SK-N-SH treated with all-trans-retinoic acid at 6 μM for 48 hours (cell line): ENCODE data around the gene RIC8A.

Experiments used
- ATAC-seq: fragments of 200-7000 bp; cut with Tn5 transposase; 3 replicates; pipeline ENCODE4 v1.9.1; 2020; ENCODE audit warnings: mild to moderate bottlenecking, moderate library complexity
- BACH2 ChIP-seq: fragments of 250-450 bp; sonication (Bioruptor Pico); IDR thresholded peaks from 2 replicates; pipeline ENCODE4 v1.9.0; 2021; ENCODE audit warnings: mild to moderate bottlenecking, borderline replicate concordance
- CSDC2 ChIP-seq: fragments of 250-450 bp; sonication (Bioruptor Pico); IDR thresholded peaks from 2 replicates; pipeline ENCODE4 v1.5.0; 2020; ENCODE audit warnings: mild to moderate bottlenecking, moderate library complexity
- CSRNP3 ChIP-seq: fragments of 250-450 bp; sonication (Bioruptor Pico); IDR thresholded peaks from 2 replicates; pipeline ENCODE4 v1.5.1; 2021; ENCODE audit warnings: mild to moderate bottlenecking, moderate library complexity
- ESRRG ChIP-seq: fragments of 250-450 bp; sonication (Bioruptor Pico); IDR thresholded peaks from 2 replicates; pipeline ENCODE4 v1.6.1; 2021; ENCODE audit warnings: mild to moderate bottlenecking
- GLIS3 ChIP-seq: fragments of 250-450 bp; sonication (Bioruptor Pico); IDR thresholded peaks from 2 replicates; pipeline ENCODE4 v1.5.0; 2020; ENCODE audit warnings: mild to moderate bottlenecking, moderate library complexity
- ISL1 ChIP-seq: fragments of 250-450 bp; sonication (Bioruptor Pico); IDR thresholded peaks from 2 replicates; pipeline ENCODE4 v2.1.2; 2022; ENCODE audit warnings: mild to moderate bottlenecking, moderate library complexity
- OSR1 ChIP-seq: fragments of 250-450 bp; sonication (Bioruptor Pico); IDR thresholded peaks from 2 replicates; pipeline ENCODE4 v1.8.0; 2022; ENCODE audit warnings: moderate library complexity, mild to moderate bottlenecking, inconsistent platforms
- PATZ1 ChIP-seq: fragments of 250-450 bp; sonication (Bioruptor Pico); IDR thresholded peaks from 2 replicates; pipeline ENCODE4 v1.8.0; 2020; ENCODE audit warnings: mild to moderate bottlenecking, moderate library complexity, borderline replicate concordance
- POU6F1 ChIP-seq: fragments of 250-450 bp; sonication (Bioruptor Pico); IDR thresholded peaks from 2 replicates; pipeline ENCODE4 v1.8.0; 2021; ENCODE audit warnings: low read depth, mild to moderate bottlenecking, moderate library complexity, borderline replicate concordance
- PPARA ChIP-seq: fragments of 250-450 bp; sonication (Bioruptor Pico); IDR thresholded peaks from 2 replicates; pipeline ENCODE4 v1.5.0; 2020; ENCODE audit warnings: mild to moderate bottlenecking, borderline replicate concordance
- RARB ChIP-seq: fragments of 250-450 bp; sonication (Bioruptor Pico); IDR thresholded peaks from 2 replicates; pipeline ENCODE4 v1.8.0; 2021; ENCODE audit warnings: mild to moderate bottlenecking, moderate library complexity
- TCF4 ChIP-seq: fragments of 250-450 bp; sonication (Bioruptor Pico); IDR thresholded peaks from 2 replicates; pipeline ENCODE4 v1.8.0; 2021; ENCODE audit warnings: mild to moderate bottlenecking, moderate library complexity, borderline replicate concordance
- TOX ChIP-seq: fragments of 250-450 bp; sonication (Bioruptor Pico); IDR thresholded peaks from 2 replicates; pipeline ENCODE4 v1.8.0; 2021; ENCODE audit warnings: mild to moderate bottlenecking, moderate library complexity, borderline replicate concordance
- ZC3H10 ChIP-seq: fragments of 250-450 bp; sonication (Bioruptor Pico); IDR thresholded peaks from 2 replicates; pipeline ENCODE4 v1.5.1; 2021; ENCODE audit warnings: mild to moderate bottlenecking, moderate library complexity
- ZFP3 ChIP-seq: fragments of 250-450 bp; sonication (Bioruptor Pico); IDR thresholded peaks from 2 replicates; pipeline ENCODE4 v1.5.0; 2020; ENCODE audit warnings: mild to moderate bottlenecking, moderate library complexity
- ZFP30 ChIP-seq: fragments of 450-650 bp; formaldehyde crosslinking; IDR thresholded peaks from 2 replicates; pipeline ENCODE4 v1.5.0; 2022; ENCODE audit warnings: mild to moderate bottlenecking, moderate library complexity
- ZNF565 ChIP-seq: fragments of 450-650 bp; formaldehyde crosslinking; conservative IDR thresholded peaks from 2 replicates; pipeline ENCODE4 v1.5.0; 2020; ENCODE audit warnings: low read depth, mild to moderate bottlenecking, moderate library complexity
- ZNF70 ChIP-seq: fragments of 450-650 bp; formaldehyde crosslinking; IDR thresholded peaks from 2 replicates; pipeline ENCODE4 v1.5.0; 2020; ENCODE audit warnings: mild to moderate bottlenecking, moderate library complexity
- ZNF8 ChIP-seq: fragments of 450-650 bp; formaldehyde crosslinking; IDR thresholded peaks from 2 replicates; pipeline ENCODE4 v1.5.0; 2020; ENCODE audit warnings: mild to moderate bottlenecking, moderate library complexity

Gene RIC8A

GRCh38 chr11:252666-253065, 45.2 kb downstream of the RIC8A start:
- TF ChIP-seq BACH2 (no peak), ZNF70 (CRISPR knock-in tag) (no peak), TCF4 (CRISPR knock-in tag) (no peak)
- ATAC-seq = no peak

GRCh38 chr11:253160-253885, 45.8 kb downstream of the RIC8A start:
- ATAC-seq = no peak; the same call in 2 of the 3 replicates
- TF ChIP-seq PPARA (CRISPR knock-in tag) (no peak), PATZ1 (CRISPR knock-in tag) (no peak)
- TF ChIP-seq, all 23 proteins: peak for 0

- ATAC-seq = no peak; the same call in 2 of the 3 replicates
- TF ChIP-seq ZFP30 (CRISPR knock-in tag) (no peak), RARB (no peak), CSDC2 (CRISPR knock-in tag) (no peak), POU6F1 (no peak)
Observed at GRCh38 chr11:253886-254270, 46.4 kb downstream of the RIC8A start.

- no peak for TF ChIP-seq ZNF70 (CRISPR knock-in tag)
- no peak for TF ChIP-seq CSRNP3 (CRISPR knock-in tag)
- TF ChIP-seq ZNF8 (CRISPR knock-in tag) = no peak
- TF ChIP-seq ZC3H10 = no peak
- TF ChIP-seq TOX (CRISPR knock-in tag) = no peak
- no peak for TF ChIP-seq RARB
- no peak for TF ChIP-seq ESRRG (CRISPR knock-in tag)
- TF ChIP-seq ZNF565 (CRISPR knock-in tag) = no peak
- no peak for TF ChIP-seq GLIS3
- no peak for TF ChIP-seq ZFP30 (CRISPR knock-in tag)
- no peak for TF ChIP-seq POU6F1
- no peak for TF ChIP-seq PATZ1 (CRISPR knock-in tag)
- no peak for TF ChIP-seq ZFP3 (CRISPR knock-in tag)
- TF ChIP-seq OSR1 = no peak
- TF ChIP-seq BACH2 = no peak
- no peak for TF ChIP-seq TCF4 (CRISPR knock-in tag)
- TF ChIP-seq ISL1 (CRISPR knock-in tag) = no peak
- TF ChIP-seq, all 23 proteins: peak for 0
- no peak for ATAC-seq
Observed at GRCh38 chr11:255176-255575, 47.7 kb downstream of the RIC8A start.
